Mesothelial cell of epicardium (in vitro differentiated cells): ENCODE measurements around the gene ZNF808. TPM values are rescaled to one million over a fixed set of nuclear protein-coding genes. Genes with fewer than 3 reads are reported as not detected.
A peak's percentile ranks its signal among the peaks of the same experiment; 100 is the strongest.
"Not testable (repeated sequence)": the region's sequence is repeated elsewhere in the genome, so short reads cannot be mapped to it uniquely, and the experiment has no call there.

Experiments
- DNase-seq, 2 experiments: peaks; one replicate each; pipeline ENCODE4 v3.0.0; 2021; ENCODE audit warnings: low spot score in 2 of 2; ENCODE audit not compliant: unreplicated experiment in 2 of 2
- H3K27ac Mint-ChIP-seq: 2 replicates; pipeline ENCODE4 v1.8.0; 2021; ENCODE audit warnings: mixed read lengths
- H3K27me3 Mint-ChIP-seq: 2 replicates; pipeline ENCODE4 v1.8.0; 2021; ENCODE audit warnings: low read depth, mixed read lengths
- H3K36me3 Mint-ChIP-seq: 2 replicates; pipeline ENCODE4 v1.8.0; 2021; ENCODE audit warnings: mixed read lengths
- H3K4me1 Mint-ChIP-seq: 2 replicates; pipeline ENCODE4 v1.8.0; 2021; ENCODE audit warnings: mixed read lengths
- H3K4me3 Mint-ChIP-seq: 2 replicates; pipeline ENCODE4 v1.8.0; 2021; ENCODE audit warnings: mild to moderate bottlenecking, moderate library complexity, mixed read lengths
- H3K9me3 Mint-ChIP-seq: 2 replicates; pipeline ENCODE4 v1.8.0; 2021; ENCODE audit warnings: mixed read lengths
- CTCF ChIP-seq: fragments of 200-600 bp; sonication (generic); IDR thresholded peaks from one replicate; pipeline ENCODE4 v1.5.0; 2021; ENCODE audit warnings: antibody characterized with exemption; ENCODE audit not compliant: unreplicated experiment
- total RNA-seq: library from RNA; stranded (reverse); gene quantifications from 3 replicates; pipeline ENCODE4 v1.2.1, GENCODE V29; 2021

Gene ZNF808
- total RNA-seq, 1 donor from 2014 or later = 37.5 TPM

GRCh38 chr19:52592301-52592700, 64.8 kb downstream of the ZNF808 start:
- H3K4me3 Mint-ChIP-seq = no peak overlapping the region
- no peak for DNase-seq
- H3K4me1 Mint-ChIP-seq = no peaks in the 10 kb centered on the region
- no peaks in the 10 kb centered on the region for H3K27me3 Mint-ChIP-seq
- H3K9me3 Mint-ChIP-seq = peaks cover 12% of the 10 kb centered on the region
- TF ChIP-seq CTCF = no peak
- H3K36me3 Mint-ChIP-seq = peaks cover 29% of the 10 kb centered on the region
- H3K27ac Mint-ChIP-seq = no peak overlapping the region

DNA sequence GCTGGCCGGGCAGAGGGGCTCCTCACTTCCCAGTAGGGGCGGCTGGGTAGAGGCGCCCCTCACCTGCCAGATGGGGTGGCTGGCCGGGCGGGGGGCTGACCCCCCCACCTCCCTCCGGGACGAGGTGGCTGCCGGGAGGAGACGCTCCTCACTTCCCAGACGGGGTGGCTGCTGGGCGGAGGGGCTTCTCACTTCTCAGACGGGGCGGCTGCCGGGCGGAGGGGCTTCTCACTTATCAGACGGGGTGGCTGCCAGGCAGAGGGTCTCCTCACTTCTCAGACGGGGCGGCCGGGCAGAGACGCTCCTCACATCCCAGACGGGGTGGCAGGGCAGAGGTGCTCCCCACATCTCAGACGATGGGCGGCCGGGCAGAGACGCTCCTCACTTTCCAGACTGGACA, 66.0 kb downstream of the ZNF808 start:
- not testable (repeated sequence) for H3K27me3 Mint-ChIP-seq

GRCh38 chr19:52599241-52599640, 71.8 kb downstream of the ZNF808 start:
- Mint-ChIP-seq H3K4me3 (no peak overlapping the region), H3K27me3 (no peaks in the 10 kb centered on the region), H3K9me3 (peaks cover 15% of the 10 kb centered on the region), H3K27ac (peak overlapping the region; percentile 82), H3K4me1 (peaks cover 30% of the 10 kb centered on the region), H3K36me3 (peaks cover 25% of the 10 kb centered on the region)
- DNase-seq = no peak
- TF ChIP-seq CTCF = no peak

More for the DNA sequence above, 66.0 kb downstream of the ZNF808 start:
- H3K4me3 Mint-ChIP-seq, H3K27ac Mint-ChIP-seq, H3K4me1 Mint-ChIP-seq, DNase-seq: not testable (repeated sequence)
- H3K9me3 Mint-ChIP-seq = peaks cover 15% of the 10 kb centered on the region
- peaks cover 31% of the 10 kb centered on the region for H3K36me3 Mint-ChIP-seq

GRCh38 chr19:52600639-52601024, 73.2 kb downstream of the ZNF808 start:
- DNase-seq = no peak
- Mint-ChIP-seq H3K4me3 (peak overlapping the region; percentile 82), H3K27me3 (no peaks in the 10 kb centered on the region), H3K27ac (peak overlapping the region; percentile 78), H3K9me3 (peaks cover 15% of the 10 kb centered on the region), H3K36me3 (peaks cover 28% of the 10 kb centered on the region), H3K4me1 (peaks cover 33% of the 10 kb centered on the region)
- no peak for TF ChIP-seq CTCF

- peaks cover 35% of the 10 kb centered on the region for H3K4me1 Mint-ChIP-seq
- H3K27ac Mint-ChIP-seq = peak overlapping the region; percentile 78
- TF ChIP-seq CTCF = peak; percentile 24
- DNase-seq = peak; percentile 88 to 95
- H3K9me3 Mint-ChIP-seq = peaks cover 11% of the 10 kb centered on the region
- H3K4me3 Mint-ChIP-seq = peak overlapping the region; percentile 82
- no peaks in the 10 kb centered on the region for H3K27me3 Mint-ChIP-seq
- peaks cover 23% of the 10 kb centered on the region for H3K36me3 Mint-ChIP-seq
These were observed 73.8 kb downstream of the ZNF808 start for GRCh38 chr19:52601025-52601973.

- Mint-ChIP-seq H3K27ac (peak overlapping the region; percentile 78), H3K36me3 (peaks cover 16% of the 10 kb centered on the region), H3K4me1 (peaks cover 36% of the 10 kb centered on the region), H3K4me3 (peak overlapping the region; percentile 82)
- H3K9me3 Mint-ChIP-seq, DNase-seq, H3K27me3 Mint-ChIP-seq: not testable (repeated sequence)
These were observed 74.5 kb downstream of the ZNF808 start for GRCh38 chr19:52601974-52602366.
